Measurements from ENCODE around the gene AQP5. TPM values are rescaled to one million over a fixed set of nuclear protein-coding genes. Genes with fewer than 3 reads are reported as not detected.

Gene AQP5
- total and polyA plus RNA-seq, 2 of the 8 experiments (the other 6 are each of a cell fraction or from before 2014, with no cell fraction given): 2.5 to 3.2 TPM

DNA sequence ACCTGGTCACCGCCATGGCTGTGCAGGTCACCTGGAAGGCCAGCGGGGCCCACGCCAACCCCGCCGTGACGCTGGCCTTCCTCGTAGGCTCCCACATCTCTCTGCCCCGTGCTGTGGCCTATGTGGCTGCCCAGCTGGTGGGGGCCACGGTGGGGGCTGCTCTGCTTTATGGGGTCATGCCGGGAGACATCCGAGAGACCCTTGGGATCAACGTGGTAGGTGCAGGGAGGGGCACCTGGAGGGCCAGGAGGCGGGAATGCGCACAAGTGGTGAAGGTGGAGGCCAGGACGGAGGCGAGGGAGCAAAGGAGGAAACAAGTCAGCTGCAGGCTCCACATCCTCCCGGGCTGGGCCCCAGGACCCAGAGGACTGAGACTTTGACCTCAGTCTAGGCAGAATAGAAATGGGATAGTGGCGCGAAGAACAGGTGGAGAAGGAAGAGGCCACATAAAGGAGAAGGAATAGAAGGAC lies 11.7 kb downstream of the AQP5 start:
- CTCF ChIA-PET (ENCODE audit: partially characterized antibody): interaction anchor here (0.5 to 23.0 kb wide), 13 partner anchors 4 to 184 kb away, joined by 3 to 420 read pairs (median 4); partner anchors contain the start of genes AQP5, AQP6 and ASIC1
- no peaks in the 10 kb centered on the region for H3K79me1 ChIP-seq (ENCODE audit: low read depth, low read length)
- no peaks in the 10 kb centered on the region for H3K36me3 ChIP-seq (ENCODE audit: control insufficient read depth in 2 of 4, insufficient read depth in 4 of 4, low read length in 3 of 4)
- H3K4ac ChIP-seq (replicated peaks; ENCODE audit: insufficient read length, low read depth, low read length): no peak overlapping the region
- H3K23me2 ChIP-seq (ENCODE audit: low read depth, low read length): no peaks in the 10 kb centered on the region
- no peak overlapping the region for H3K4me2 ChIP-seq (ENCODE audit: insufficient read depth in 1 of 2, low read depth in 2 of 2, low read length in 2 of 2)
- H2AK5ac ChIP-seq (ENCODE audit: low read depth, low read length): no peak overlapping the region
- H2BK15ac ChIP-seq (ENCODE audit: low read length): no peak overlapping the region
- POLR2A ChIA-PET (ENCODE audit: partially characterized antibody): no interaction called here
- no peak overlapping the region for H3K23ac ChIP-seq (ENCODE audit: insufficient read length)
- no peak overlapping the region for H3K56ac ChIP-seq (replicated peaks; ENCODE audit: insufficient read length, low read depth, low read length)
- H3K4me1 ChIP-seq (replicated peaks in 1 of 4; ENCODE audit: control insufficient read depth in 3 of 4, insufficient read depth in 4 of 4, low read length in 3 of 4): peaks cover 0 to 6% (median 1%) of the 10 kb centered on the region in 4 experiments; a peak in 2 of 7 replicates
- H4K20me1 ChIP-seq (replicated peaks in 1 of 2; ENCODE audit: control insufficient read depth in 1 of 2, insufficient read depth in 2 of 2, low read length in 2 of 2): no peaks in the 10 kb centered on the region
- no peak overlapping the region for H2AFZ ChIP-seq (ENCODE audit: low read length)
- no peak overlapping the region for H4K5ac ChIP-seq (ENCODE audit: insufficient read length, low read depth, low read length)
- no peak for FAIRE-seq
- WGBS, 2 experiments (ENCODE audit: extremely low coverage in 1 of 2, insufficient coverage in 1 of 2, insufficient read length in 1 of 2, insufficient replicate concordance in 2 of 2, low coverage in 1 of 2, low lambda C conversion rate in 2 of 2, missing lambda C conversion rate in 1 of 2): 94% methylated on average over 19 of the region's 19 CpGs; no CpG with 5 or more reads in 1 of the 2 experiments
- no peaks in the 10 kb centered on the region for H3K9me3 ChIP-seq (ENCODE audit: insufficient read depth in 2 of 2, low read depth in 1 of 2, low read length in 1 of 2)
- H3K18ac ChIP-seq (ENCODE audit: extremely low read depth, low read length): no peak overlapping the region; the same call in 1 of the 2 replicates
- peak overlapping the region; percentile 53; the same call in 1 of the 2 replicates for H4K8ac ChIP-seq (ENCODE audit: extremely low read depth, insufficient read depth, low read length)
- H3K79me2 ChIP-seq (ENCODE audit: control insufficient read depth in 1 of 2, insufficient read depth in 2 of 2, low read length in 2 of 2): no peaks in the 10 kb centered on the region
- no peak overlapping the region for H4K91ac ChIP-seq (replicated peaks; ENCODE audit: insufficient read length, low read length)
- H2BK5ac ChIP-seq (ENCODE audit: low read depth, low read length): no peak overlapping the region
- H3K9ac ChIP-seq (replicated peaks in 1 of 4; ENCODE audit: extremely low read depth in 1 of 4, low read depth in 3 of 4, low read length in 3 of 4): no peak overlapping the region
- H3K4me3 ChIP-seq (ENCODE audit: extremely low read depth in 1 of 4, insufficient read depth in 2 of 4, low read depth in 3 of 4, low read length in 4 of 4): no peak overlapping the region
- H2BK120ac ChIP-seq (replicated peaks; ENCODE audit: low read depth, low read length): no peak overlapping the region
- H2BK20ac ChIP-seq (ENCODE audit: low read length): no peak overlapping the region
- no peak for DNase-seq (ENCODE audit: low read depth in 1 of 2, low spot score in 2 of 2)
- peaks cover 0 to 5% (median 2%) of the 10 kb centered on the region in 4 experiments; a peak in 3 of 7 replicates for H3K27me3 ChIP-seq (replicated peaks in 1 of 4; ENCODE audit: control insufficient read depth in 3 of 4, extremely low read depth in 1 of 4, insufficient read depth in 3 of 4, low read length in 3 of 4)
- TF ChIP-seq TAF1 (IDR thresholded peaks at IDR 0.05; ENCODE audit: low read depth, low read length) (no peak), CBX5 (IDR thresholded peaks at IDR 0.05; ENCODE audit: low read depth, low read length) (no peak), TBP (IDR thresholded peaks at IDR 0.05; ENCODE audit: low read depth, low read length) (no peak), CTBP2 (IDR thresholded peaks at IDR 0.05; ENCODE audit: borderline replicate concordance, insufficient read depth, insufficient read length, low read length) (no peak), TAF7 (optimal IDR thresholded peaks at IDR 0.05; ENCODE audit: borderline replicate concordance, low read depth, low read length) (no peak), KDM5A (IDR thresholded peaks at IDR 0.05; ENCODE audit: low read length) (no peak), ASH2L (IDR thresholded peaks at IDR 0.05; ENCODE audit: low read length) (no peak), NRF1 (IDR thresholded peaks at IDR 0.05; ENCODE audit: low read depth, low read length) (no peak), RBBP5 (IDR thresholded peaks at IDR 0.05; ENCODE audit: borderline replicate concordance, low read depth, low read length) (no peak)
- H3K27ac ChIP-seq (ENCODE audit: low read depth, low read length): no peak overlapping the region
- H2BK12ac ChIP-seq (ENCODE audit: low read depth, low read length): no peak overlapping the region
- no peak overlapping the region for H3K14ac ChIP-seq (ENCODE audit: insufficient read length)

Measured in H1 (cell line).